Esophagus muscularis mucosa (tissue), 4 donors: ENCODE data around the gene CNTNAP4. TPM values are rescaled to one million over a fixed set of nuclear protein-coding genes. Genes with fewer than 3 reads are reported as not detected.

Experiments used
- DNase-seq: peaks from one replicate; pipeline ENCODE4 v3.0.0-alpha.2; 2017; ENCODE audit errors: extremely low spot score
- H3K27ac ChIP-seq, 4 donors: fragments of 200-600 bp; sonication (generic); replicated peaks in 1 of 4; 1 replicate in 3 of 4; 2 replicates in 1 of 4; pipeline ENCODE4 v1.5.1; 2016 to 2019; ENCODE audit warnings: mild to moderate bottlenecking in 1 of 4
- H3K27me3 ChIP-seq, 4 donors: fragments of 200-600 bp; sonication (generic); one replicate each; pipeline versions ENCODE4 v1.5.1 to v1.6.0; 2016 to 2019
- H3K36me3 ChIP-seq, 4 donors: fragments of 200-600 bp; sonication (generic); one replicate each; pipeline ENCODE4 v1.5.1; 2016 to 2019
- H3K4me1 ChIP-seq, 4 donors: fragments of 200-600 bp; sonication (generic); one replicate each; pipeline ENCODE4 v1.5.1; 2016 to 2019
- H3K4me3 ChIP-seq, 4 donors: fragments of 200-600 bp; sonication (generic); 1 replicate in 2 of 4; 2 replicates in 2 of 4; pipeline ENCODE4 v1.5.1; 2016 to 2019; ENCODE audit warnings: mild to moderate bottlenecking in 4 of 4, moderate library complexity in 1 of 4
- H3K9me3 ChIP-seq, 4 donors: fragments of 200-600 bp; sonication (generic); 1 replicate in 3 of 4; 2 replicates in 1 of 4; pipeline ENCODE4 v1.5.1; 2016 to 2019
- EP300 ChIP-seq: sonication (generic); formaldehyde crosslinking; IDR thresholded peaks from one replicate; pipeline ENCODE4 v1.6.1; 2017; ENCODE audit warnings: antibody characterized with exemption
- POLR2A ChIP-seq: fragments of 450-650 bp; IDR thresholded peaks from one replicate; pipeline ENCODE4 v1.6.1; 2017; ENCODE audit warnings: antibody characterized with exemption, moderate library complexity, mild to moderate bottlenecking, low read depth
- POLR2AphosphoS5 ChIP-seq, 2 donors: sonication (generic); formaldehyde crosslinking; IDR thresholded peaks; one replicate each; pipeline ENCODE4 v1.6.1; 2017; ENCODE audit warnings: antibody characterized with exemption in 2 of 2
- WGBS: methylation state at CpG from one replicate; pipeline ENCODE4 v1.1.5; 2018; 5-methylcytosine and 5-hydroxymethylcytosine counted together
- intact Hi-C: fragments of 100-400 bp; cut with DNase I; formaldehyde crosslinking; loops from one replicate; pipeline ENCODE4 v1.15.1; 2023
- total RNA-seq, 4 donors: library from RNA; depleted of rRNA; stranded (reverse); fragments of >200 nt; gene quantifications; one replicate each; pipeline versions ENCODE4 v1.1.0 to v1.2.1, GENCODE V29; 2016
- TF ChIP-seq, protein P1 (sequence below), 3 experiments: fragments of 200-600 bp in 2 of 3; fragments of 450-650 bp in 1 of 3; sonication (generic) in 2 of 3; IDR thresholded peaks; one replicate each; pipeline ENCODE4 v1.5.1; 2017 to 2019; ENCODE audit warnings: antibody characterized with exemption in 3 of 3, mild to moderate bottlenecking in 2 of 3, moderate library complexity in 1 of 3

CNTNAP4 gene
- total RNA-seq, 4 donors from 2014 or later: 0.80 to 2.1 (median 1.6) TPM

- H3K4me1 ChIP-seq: no peaks in the 10 kb centered on the region
- TF ChIP-seq POLR2A: no peak
- no peak for TF ChIP-seq EP300
- TF ChIP-seq POLR2AphosphoS5 (IDR thresholded peaks at IDR 0.05): no peak
- TF ChIP-seq, protein P1, sequence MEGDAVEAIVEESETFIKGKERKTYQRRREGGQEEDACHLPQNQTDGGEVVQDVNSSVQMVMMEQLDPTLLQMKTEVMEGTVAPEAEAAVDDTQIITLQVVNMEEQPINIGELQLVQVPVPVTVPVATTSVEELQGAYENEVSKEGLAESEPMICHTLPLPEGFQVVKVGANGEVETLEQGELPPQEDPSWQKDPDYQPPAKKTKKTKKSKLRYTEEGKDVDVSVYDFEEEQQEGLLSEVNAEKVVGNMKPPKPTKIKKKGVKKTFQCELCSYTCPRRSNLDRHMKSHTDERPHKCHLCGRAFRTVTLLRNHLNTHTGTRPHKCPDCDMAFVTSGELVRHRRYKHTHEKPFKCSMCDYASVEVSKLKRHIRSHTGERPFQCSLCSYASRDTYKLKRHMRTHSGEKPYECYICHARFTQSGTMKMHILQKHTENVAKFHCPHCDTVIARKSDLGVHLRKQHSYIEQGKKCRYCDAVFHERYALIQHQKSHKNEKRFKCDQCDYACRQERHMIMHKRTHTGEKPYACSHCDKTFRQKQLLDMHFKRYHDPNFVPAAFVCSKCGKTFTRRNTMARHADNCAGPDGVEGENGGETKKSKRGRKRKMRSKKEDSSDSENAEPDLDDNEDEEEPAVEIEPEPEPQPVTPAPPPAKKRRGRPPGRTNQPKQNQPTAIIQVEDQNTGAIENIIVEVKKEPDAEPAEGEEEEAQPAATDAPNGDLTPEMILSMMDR (IDR thresholded peaks at IDR 0.05): no peak
- H3K27ac ChIP-seq: no peak overlapping the region
- 62% methylated on average over 6 of the region's 6 CpGs for WGBS
- no peaks in the 10 kb centered on the region for H3K27me3 ChIP-seq
- no peak overlapping the region for H3K4me3 ChIP-seq
- intact Hi-C loops: no loop called here
- H3K9me3 ChIP-seq: no peaks in the 10 kb centered on the region
- no peaks in the 10 kb centered on the region for H3K36me3 ChIP-seq
- DNase-seq: no peak
Observed at GRCh38 chr16:76389126-76389525, 111.9 kb downstream of the CNTNAP4 start.

DNA sequence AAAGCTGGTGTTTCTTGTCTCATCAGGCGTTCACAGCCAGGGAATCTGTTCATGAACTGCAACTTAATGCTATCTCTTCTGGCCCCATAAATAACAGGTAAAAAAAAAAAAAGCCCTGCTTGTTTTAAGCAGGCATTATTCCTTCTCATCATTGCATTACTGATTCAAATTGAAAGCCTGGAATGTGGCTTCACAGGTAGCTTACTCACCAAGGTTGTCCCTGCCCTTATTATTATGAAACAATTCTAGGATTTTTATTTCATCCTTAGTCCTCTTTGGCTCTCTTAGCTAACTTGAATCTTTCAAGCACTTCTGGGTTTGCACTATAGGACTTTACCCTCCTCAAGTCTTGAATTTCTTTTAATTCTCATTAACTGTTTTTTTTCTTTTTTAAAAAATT, 113.3 kb downstream of the CNTNAP4 start:
- WGBS: 88% methylated on average over 1 of the region's 1 CpG
- H3K36me3 ChIP-seq: no peaks in the 10 kb centered on the region
- TF ChIP-seq, protein P1 (IDR thresholded peaks at IDR 0.05): no peak
- TF ChIP-seq POLR2A (no peak), EP300 (no peak), POLR2AphosphoS5 (IDR thresholded peaks at IDR 0.05) (no peak)
- H3K4me1 ChIP-seq: no peaks in the 10 kb centered on the region
- no peaks in the 10 kb centered on the region for H3K9me3 ChIP-seq
- no peak for DNase-seq
- H3K27me3 ChIP-seq: no peaks in the 10 kb centered on the region
- H3K27ac ChIP-seq: no peak overlapping the region
- intact Hi-C loops: no loop called here
- H3K4me3 ChIP-seq: no peak overlapping the region

- H3K27ac ChIP-seq: no peak overlapping the region
- H3K4me3 ChIP-seq: no peak overlapping the region
- H3K4me1 ChIP-seq: no peaks in the 10 kb centered on the region
- H3K9me3 ChIP-seq: no peaks in the 10 kb centered on the region
- intact Hi-C loops: no loop called here
- no peaks in the 10 kb centered on the region for H3K36me3 ChIP-seq
- WGBS: 78% methylated on average over 4 of the region's 4 CpGs
- no peaks in the 10 kb centered on the region for H3K27me3 ChIP-seq
- no peak for DNase-seq
- TF ChIP-seq, protein P1 (IDR thresholded peaks at IDR 0.05): no peak
- TF ChIP-seq EP300 (no peak), POLR2AphosphoS5 (IDR thresholded peaks at IDR 0.05) (no peak), POLR2A (no peak)
Observed at GRCh38 chr16:76396977-76397376, 119.8 kb downstream of the CNTNAP4 start.

DNA sequence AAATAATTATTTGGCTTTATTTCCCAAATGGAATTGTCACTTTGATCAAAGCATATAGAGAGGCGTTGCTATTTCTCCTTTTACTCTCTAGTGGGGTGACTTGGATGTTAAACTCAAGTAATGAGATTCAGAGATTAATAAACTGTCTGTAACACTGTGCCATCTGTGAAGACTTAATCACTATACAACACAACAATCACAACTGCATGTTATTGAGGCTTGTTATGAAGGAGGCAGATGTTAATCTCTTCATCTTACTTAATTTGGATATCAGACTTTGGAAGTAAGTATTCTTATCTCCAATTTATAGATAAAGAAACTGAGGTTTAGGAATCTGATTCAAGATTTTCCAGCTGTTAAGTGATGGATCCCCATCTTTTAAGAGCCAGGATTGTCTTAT, 132.5 kb downstream of the CNTNAP4 start:
- TF ChIP-seq, protein P1 (IDR thresholded peaks at IDR 0.05): no peak
- no peak for TF ChIP-seq EP300
- TF ChIP-seq POLR2AphosphoS5 (IDR thresholded peaks at IDR 0.05): no peak
- TF ChIP-seq POLR2A: no peak
- Histone ChIP-seq H3K9me3 (peaks cover 0 to 7% (median 0%) of the 10 kb centered on the region in 4 donors), H3K4me1 (no peaks in the 10 kb centered on the region), H3K27me3 (no peaks in the 10 kb centered on the region), H3K4me3 (no peak overlapping the region), H3K27ac (no peak overlapping the region), H3K36me3 (no peaks in the 10 kb centered on the region)
- intact Hi-C loops: no loop called here
- no peak for DNase-seq
- WGBS: 47% methylated on average over 1 of the region's 1 CpG

DNA sequence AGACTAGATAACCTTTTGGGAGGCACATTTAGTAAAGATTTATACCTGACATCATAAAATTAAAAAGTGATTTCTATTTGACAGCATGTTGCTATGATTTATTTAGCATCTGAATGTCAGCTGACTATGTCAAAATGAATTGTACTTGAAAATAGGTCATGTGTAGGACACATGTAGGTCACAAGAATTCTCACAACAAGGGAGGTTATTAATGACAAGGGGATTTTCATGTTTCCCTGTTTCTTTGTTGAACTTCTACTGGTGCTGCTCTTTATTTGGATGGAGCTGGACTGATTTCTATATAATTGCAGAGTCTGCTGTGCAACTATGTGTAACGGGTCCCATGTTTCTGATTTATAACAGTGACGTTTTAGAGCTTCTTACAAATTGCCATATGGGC, 144.4 kb downstream of the CNTNAP4 start:
- no peak for DNase-seq
- no peaks in the 10 kb centered on the region for H3K36me3 ChIP-seq
- H3K27me3 ChIP-seq: no peaks in the 10 kb centered on the region
- H3K27ac ChIP-seq: no peak overlapping the region
- TF ChIP-seq EP300 (no peak), POLR2A (no peak), POLR2AphosphoS5 (IDR thresholded peaks at IDR 0.05) (no peak)
- TF ChIP-seq, protein P1 (IDR thresholded peaks at IDR 0.05): no peak
- no peaks in the 10 kb centered on the region for H3K4me1 ChIP-seq
- WGBS: 40% methylated on average over 2 of the region's 2 CpGs
- H3K4me3 ChIP-seq: no peak overlapping the region
- intact Hi-C loops: no loop called here
- H3K9me3 ChIP-seq: no peaks in the 10 kb centered on the region
